GM12878 (cell line): ENCODE results near the gene ANAPC7. TPM values are rescaled to one million over a fixed set of nuclear protein-coding genes. Genes with fewer than 3 reads are reported as not detected.

ENCODE experiments used
- ATF7 ChIP-seq: fragments of 450-650 bp; IDR thresholded peaks from 2 replicates; pipeline ENCODE4 v1.6.1; 2016; ENCODE audit warnings: low read depth, mild to moderate bottlenecking
- BMI1 ChIP-seq: fragments of 450-650 bp; IDR thresholded peaks from 2 replicates; pipeline ENCODE4 v1.6.1; 2016; ENCODE audit warnings: mild to moderate bottlenecking, moderate library complexity, borderline replicate concordance
- CBX3 ChIP-seq: fragments of 200-600 bp; sonication (generic); IDR thresholded peaks from 2 replicates; pipeline ENCODE4 v1.6.1; 2016; ENCODE audit warnings: low read depth, borderline replicate concordance
- CEBPB ChIP-seq, 2 experiments: fragments of 150-350 bp in 1 of 2; IDR thresholded peaks; 2 replicates each; pipeline ENCODE4 v1.6.1; 2012 to 2014; ENCODE audit warnings: low read depth in 2 of 2, low read length in 2 of 2, borderline replicate concordance in 1 of 2, inconsistent platforms in 1 of 2
- GATAD2B ChIP-seq: fragments of 450-650 bp; conservative IDR thresholded peaks from 2 replicates; pipeline ENCODE4 v1.6.1; 2017; ENCODE audit warnings: low read depth, mild to moderate bottlenecking, moderate library complexity
- HDAC6 ChIP-seq: fragments of 200-600 bp; sonication (generic); IDR thresholded peaks from one replicate; pipeline ENCODE4 v1.8.0; 2017; ENCODE audit warnings: antibody characterized with exemption; ENCODE audit not compliant: unreplicated experiment
- HDGF ChIP-seq: fragments of 450-650 bp; IDR thresholded peaks from 2 replicates; pipeline ENCODE4 v1.6.1; 2016; ENCODE audit warnings: antibody characterized with exemption
- JUNB ChIP-seq: IDR thresholded peaks from 2 replicates; pipeline ENCODE4 v1.6.1; 2016; ENCODE audit warnings: antibody characterized with exemption, mild to moderate bottlenecking
- KLF5 ChIP-seq: fragments of 450-650 bp; IDR thresholded peaks from 2 replicates; pipeline ENCODE4 v1.6.1; 2014; ENCODE audit warnings: mild to moderate bottlenecking; ENCODE audit not compliant: partially characterized antibody
- MEF2A ChIP-seq: IDR thresholded peaks from 2 replicates; pipeline ENCODE4 v1.6.1; 2011; ENCODE audit warnings: low read depth, mild to moderate bottlenecking, low read length, moderate library complexity; ENCODE audit not compliant: insufficient read depth
- MEF2B ChIP-seq: fragments of 450-650 bp; IDR thresholded peaks from 2 replicates; pipeline ENCODE4 v1.6.1; 2018; ENCODE audit warnings: mild to moderate bottlenecking, moderate library complexity; ENCODE audit not compliant: partially characterized antibody, poor library complexity, severe bottlenecking
- NFIC ChIP-seq: IDR thresholded peaks from 2 replicates; pipeline ENCODE4 v1.6.1; 2012; ENCODE audit warnings: low read depth, mild to moderate bottlenecking, inconsistent platforms, low read length, moderate library complexity
- NFYB ChIP-seq: IDR thresholded peaks from 2 replicates; pipeline ENCODE4 v1.6.1; 2011; ENCODE audit warnings: low read depth, mild to moderate bottlenecking, low read length, improper control_type of control experiment, moderate library complexity; ENCODE audit not compliant: insufficient read depth
- PAX8 ChIP-seq: fragments of 450-650 bp; IDR thresholded peaks from 2 replicates; pipeline ENCODE4 v1.6.1; 2017; ENCODE audit warnings: mild to moderate bottlenecking, moderate library complexity
- PML ChIP-seq: IDR thresholded peaks from 2 replicates; pipeline ENCODE4 v1.6.1; 2012; ENCODE audit warnings: low read length, inconsistent platforms
- POLR2AphosphoS2 ChIP-seq: IDR thresholded peaks from 2 replicates; pipeline ENCODE4 v1.6.1; 2011; ENCODE audit warnings: low read depth, mild to moderate bottlenecking, low read length, improper control_type of control experiment, moderate library complexity
- RAD51 ChIP-seq: fragments of 450-650 bp; IDR thresholded peaks from 2 replicates; pipeline ENCODE4 v1.6.1; 2016; ENCODE audit warnings: moderate library complexity, mild to moderate bottlenecking, inconsistent platforms
- RB1 ChIP-seq: fragments of 450-650 bp; formaldehyde crosslinking; IDR thresholded peaks from 2 replicates; pipeline ENCODE4 v1.6.1; 2017; ENCODE audit warnings: mild to moderate bottlenecking, borderline replicate concordance
- SREBF2 ChIP-seq: IDR thresholded peaks from 2 replicates; pipeline ENCODE4 v1.6.1; 2012; ENCODE audit warnings: mild to moderate bottlenecking, low read length
- STAT3 ChIP-seq: IDR thresholded peaks from 2 replicates; pipeline ENCODE4 v1.6.1; 2011; ENCODE audit warnings: low read depth, low read length, improper control_type of control experiment
- YBX1 ChIP-seq: fragments of 450-650 bp; IDR thresholded peaks from 2 replicates; pipeline ENCODE4 v1.6.1; 2016; ENCODE audit warnings: antibody characterized with exemption
- ZBED1 ChIP-seq: IDR thresholded peaks from 2 replicates; pipeline ENCODE4 v1.6.1; 2016; ENCODE audit warnings: borderline replicate concordance
- polyA plus RNA-seq, 11 experiments: library from polyadenylated mRNA; depleted of rRNA in 4 of 11; unstranded in 6 of 11; stranded (reverse) in 5 of 11; fragments of >200 nt; fragmentation: Nextera tagmentation in 4 of 11; fragmentation: Illumina TruSeq in 1 of 11; extraction: Ambion mirVana in 4 of 11; extraction: Trizol in 1 of 11; gene quantifications; 1 replicate in 1 of 11; 2 replicates in 10 of 11; pipeline versions ENCODE4 v1.2.1 to v1.2.3, GENCODE V29; 2011 to 2016; ENCODE audit warnings: inconsistent platforms in 2 of 11, missing spikeins in 2 of 11, low read depth in 1 of 11
- total RNA-seq, 4 experiments: library from RNA; depleted of rRNA in 3 of 4; stranded (reverse); fragments of >200 nt in 3 of 4; fragmentation: Illumina TruSeq in 1 of 4; extraction: Trizol in 1 of 4; gene quantifications; 2 replicates each; pipeline versions ENCODE4 v1.2.1 to v1.2.3, GENCODE V29; 2013 to 2021
- TF ChIP-seq, protein P1 (sequence below): fragments of 450-650 bp; IDR thresholded peaks from 2 replicates; pipeline ENCODE4 v1.6.1; 2017; ENCODE audit warnings: mild to moderate bottlenecking, moderate library complexity
- TF ChIP-seq, protein P2 (sequence below): IDR thresholded peaks from 2 replicates; pipeline ENCODE4 v1.6.1; 2011; ENCODE audit warnings: mild to moderate bottlenecking, low read depth, low read length, moderate library complexity; ENCODE audit not compliant: insufficient replicate concordance
- TF ChIP-seq, protein P3 (sequence below): fragments of 450-650 bp; IDR thresholded peaks from 2 replicates; pipeline ENCODE4 v1.6.1; 2014; ENCODE audit warnings: mild to moderate bottlenecking

Gene ANAPC7
- total and polyA plus RNA-seq, 10 of the 15 experiments (the other 5 are each of a cell fraction or from before 2014, with no cell fraction given): 24.5 to 77.9 (median 58.6) TPM

GRCh38 chr12:110449799-110450497, 46.4 kb upstream of the ANAPC7 start, which contains the start of gene ARPC3 (continued):
- TF ChIP-seq MEF2B: no peak
- TF ChIP-seq JUNB: no peak
- TF ChIP-seq, protein P1, sequence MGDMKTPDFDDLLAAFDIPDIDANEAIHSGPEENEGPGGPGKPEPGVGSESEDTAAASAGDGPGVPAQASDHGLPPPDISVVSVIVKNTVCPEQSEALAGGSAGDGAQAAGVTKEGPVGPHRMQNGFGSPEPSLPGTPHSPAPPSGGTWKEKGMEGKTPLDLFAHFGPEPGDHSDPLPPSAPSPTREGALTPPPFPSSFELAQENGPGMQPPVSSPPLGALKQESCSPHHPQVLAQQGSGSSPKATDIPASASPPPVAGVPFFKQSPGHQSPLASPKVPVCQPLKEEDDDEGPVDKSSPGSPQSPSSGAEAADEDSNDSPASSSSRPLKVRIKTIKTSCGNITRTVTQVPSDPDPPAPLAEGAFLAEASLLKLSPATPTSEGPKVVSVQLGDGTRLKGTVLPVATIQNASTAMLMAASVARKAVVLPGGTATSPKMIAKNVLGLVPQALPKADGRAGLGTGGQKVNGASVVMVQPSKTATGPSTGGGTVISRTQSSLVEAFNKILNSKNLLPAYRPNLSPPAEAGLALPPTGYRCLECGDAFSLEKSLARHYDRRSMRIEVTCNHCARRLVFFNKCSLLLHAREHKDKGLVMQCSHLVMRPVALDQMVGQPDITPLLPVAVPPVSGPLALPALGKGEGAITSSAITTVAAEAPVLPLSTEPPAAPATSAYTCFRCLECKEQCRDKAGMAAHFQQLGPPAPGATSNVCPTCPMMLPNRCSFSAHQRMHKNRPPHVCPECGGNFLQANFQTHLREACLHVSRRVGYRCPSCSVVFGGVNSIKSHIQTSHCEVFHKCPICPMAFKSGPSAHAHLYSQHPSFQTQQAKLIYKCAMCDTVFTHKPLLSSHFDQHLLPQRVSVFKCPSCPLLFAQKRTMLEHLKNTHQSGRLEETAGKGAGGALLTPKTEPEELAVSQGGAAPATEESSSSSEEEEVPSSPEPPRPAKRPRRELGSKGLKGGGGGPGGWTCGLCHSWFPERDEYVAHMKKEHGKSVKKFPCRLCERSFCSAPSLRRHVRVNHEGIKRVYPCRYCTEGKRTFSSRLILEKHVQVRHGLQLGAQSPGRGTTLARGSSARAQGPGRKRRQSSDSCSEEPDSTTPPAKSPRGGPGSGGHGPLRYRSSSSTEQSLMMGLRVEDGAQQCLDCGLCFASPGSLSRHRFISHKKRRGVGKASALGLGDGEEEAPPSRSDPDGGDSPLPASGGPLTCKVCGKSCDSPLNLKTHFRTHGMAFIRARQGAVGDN: no peak
- TF ChIP-seq, protein P2, sequence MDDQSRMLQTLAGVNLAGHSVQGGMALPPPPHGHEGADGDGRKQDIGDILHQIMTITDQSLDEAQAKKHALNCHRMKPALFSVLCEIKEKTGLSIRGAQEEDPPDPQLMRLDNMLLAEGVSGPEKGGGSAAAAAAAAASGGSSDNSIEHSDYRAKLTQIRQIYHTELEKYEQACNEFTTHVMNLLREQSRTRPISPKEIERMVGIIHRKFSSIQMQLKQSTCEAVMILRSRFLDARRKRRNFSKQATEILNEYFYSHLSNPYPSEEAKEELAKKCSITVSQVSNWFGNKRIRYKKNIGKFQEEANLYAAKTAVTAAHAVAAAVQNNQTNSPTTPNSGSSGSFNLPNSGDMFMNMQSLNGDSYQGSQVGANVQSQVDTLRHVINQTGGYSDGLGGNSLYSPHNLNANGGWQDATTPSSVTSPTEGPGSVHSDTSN: peak; percentile 4
- TF ChIP-seq, protein P3, sequence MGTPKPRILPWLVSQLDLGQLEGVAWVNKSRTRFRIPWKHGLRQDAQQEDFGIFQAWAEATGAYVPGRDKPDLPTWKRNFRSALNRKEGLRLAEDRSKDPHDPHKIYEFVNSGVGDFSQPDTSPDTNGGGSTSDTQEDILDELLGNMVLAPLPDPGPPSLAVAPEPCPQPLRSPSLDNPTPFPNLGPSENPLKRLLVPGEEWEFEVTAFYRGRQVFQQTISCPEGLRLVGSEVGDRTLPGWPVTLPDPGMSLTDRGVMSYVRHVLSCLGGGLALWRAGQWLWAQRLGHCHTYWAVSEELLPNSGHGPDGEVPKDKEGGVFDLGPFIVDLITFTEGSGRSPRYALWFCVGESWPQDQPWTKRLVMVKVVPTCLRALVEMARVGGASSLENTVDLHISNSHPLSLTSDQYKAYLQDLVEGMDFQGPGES: no peak
- no peak for TF ChIP-seq HDAC6
- TF ChIP-seq CBX3: no peak
- no peak for TF ChIP-seq CEBPB (IDR thresholded peaks at IDR 0.05; ENCODE audit: borderline replicate concordance in 1 of 2, low read depth in 2 of 2, low read length in 2 of 2)
- no peak for TF ChIP-seq PAX8
- TF ChIP-seq NFYB: no peak
- no peak for TF ChIP-seq YBX1
- peak; percentile 89; the same call in 1 of the 2 replicates for TF ChIP-seq PML
- peak; percentile 30; the same call in 1 of the 2 replicates for TF ChIP-seq POLR2AphosphoS2
- peak; percentile 71; the same call in 1 of the 2 replicates for TF ChIP-seq RB1
- TF ChIP-seq BMI1: no peak
- TF ChIP-seq HDGF: peak; percentile 93; the same call in 1 of the 2 replicates
- TF ChIP-seq SREBF2: no peak
- TF ChIP-seq STAT3: no peak
- TF ChIP-seq ZBED1: no peak; the same call in 1 of the 2 replicates
- TF ChIP-seq KLF5: peak; percentile 62
- peak; percentile 96 for TF ChIP-seq GATAD2B
- TF ChIP-seq NFIC: no peak; the same call in 1 of the 2 replicates
- TF ChIP-seq RAD51: no peak
- peak; percentile 72 for TF ChIP-seq ATF7
- TF ChIP-seq MEF2A: 0 out of 2 replicates have a peak, but pooled peaks have one; percentile 69
